ENCODE results near the gene CHAT.

CHAT gene

GRCh38 chr10:49611816-49612512 is 1.9 kb upstream of the CHAT start:
- in situ Hi-C loops (cut with MboI; ENCODE audit: low sequenced_read_pairs), result no loop called here

- in situ Hi-C loops (cut with MboI; ENCODE audit: low sequenced_read_pairs), result no loop called here
Measured at GRCh38 chr10:49612513-49613164, 1.2 kb upstream of the CHAT start.

- in situ Hi-C loops (cut with MboI; ENCODE audit: low sequenced_read_pairs), result no loop called here
Measured at GRCh38 chr10:49613165-49613881, 514 bp upstream of the CHAT start.

GRCh38 chr10:49614242-49615198 is 683 bp downstream of the CHAT start:
- in situ Hi-C loops (cut with MboI; ENCODE audit: low sequenced_read_pairs), result no loop called here

- in situ Hi-C loops (cut with MboI; ENCODE audit: low sequenced_read_pairs), result no loop called here
Measured at GRCh38 chr10:49615213-49615612, 1.4 kb downstream of the CHAT start.

GRCh38 chr10:49615721-49616120 is 1.9 kb downstream of the CHAT start:
- in situ Hi-C loops (cut with MboI; ENCODE audit: low sequenced_read_pairs), result no loop called here

- in situ Hi-C loops (cut with MboI; ENCODE audit: low sequenced_read_pairs), result no loop called here
Measured at GRCh38 chr10:49616421-49617101, 2.7 kb downstream of the CHAT start.

GRCh38 chr10:49617121-49618020 is 3.5 kb downstream of the CHAT start:
- in situ Hi-C loops (cut with MboI; ENCODE audit: low sequenced_read_pairs), result no loop called here

- in situ Hi-C loops (cut with MboI; ENCODE audit: low sequenced_read_pairs), result no loop called here
Measured at GRCh38 chr10:49618821-49619220, 5.0 kb downstream of the CHAT start.

GRCh38 chr10:49619613-49620012 is 5.8 kb downstream of the CHAT start:
- in situ Hi-C loops (cut with MboI; ENCODE audit: low sequenced_read_pairs), result no loop called here

- in situ Hi-C loops (cut with MboI; ENCODE audit: low sequenced_read_pairs), result no loop called here
Measured at GRCh38 chr10:49620286-49620810, 6.5 kb downstream of the CHAT start.

- in situ Hi-C loops (cut with MboI; ENCODE audit: low sequenced_read_pairs), result no loop called here
Measured at GRCh38 chr10:49620841-49621378, 7.1 kb downstream of the CHAT start.

GRCh38 chr10:49621561-49621960 is 7.7 kb downstream of the CHAT start:
- in situ Hi-C loops (cut with MboI; ENCODE audit: low sequenced_read_pairs), result no loop called here

GRCh38 chr10:49622426-49623425 is 8.9 kb downstream of the CHAT start:
- in situ Hi-C loops (cut with MboI; ENCODE audit: low sequenced_read_pairs), result no loop called here

GRCh38 chr10:49624629-49625028 is 10.8 kb downstream of the CHAT start:
- in situ Hi-C loops (cut with MboI; ENCODE audit: low sequenced_read_pairs), result no loop called here

- in situ Hi-C loops (cut with MboI; ENCODE audit: low sequenced_read_pairs), result no loop called here
Measured at GRCh38 chr10:49625411-49625810, 11.6 kb downstream of the CHAT start.

GRCh38 chr10:49627038-49627437 is 13.2 kb downstream of the CHAT start:
- in situ Hi-C loops (cut with MboI; ENCODE audit: low sequenced_read_pairs), result no loop called here

Measured in HL-60/S4 treated with phorbol 12-myristate 13-acetate at 8.2 ng/mL for 4 days and 3 days (cell line).